Endothelial cell of umbilical vein (primary cell): ENCODE results near the gene COL6A3. TPM values are rescaled to one million over a fixed set of nuclear protein-coding genes. Genes with fewer than 3 reads are reported as not detected.

ENCODE experiments used
- BruUV-seq: library from RNA; stranded (reverse); fragments of 400-500 nt; replicated peaks from 2 replicates; lab custom pipeline; 2021; lab: Mats Ljungman, UMichigan
- CTCF ChIA-PET: fragments of 300-600, 350-600 bp; sonication (Branson Sonifier 250); formaldehyde crosslinking; loops from one replicate; lab custom pipeline; 2021; ENCODE audit warnings: antibody characterized with exemption, inconsistent platforms; lab: Charles Lee
- POLR2A ChIA-PET: fragments of 300-600, 350-600 bp; sonication (Branson Sonifier 250); formaldehyde crosslinking; loops from one replicate; lab custom pipeline; 2021; ENCODE audit warnings: antibody characterized with exemption, inconsistent platforms; lab: Charles Lee
- DNase-seq: peaks from one replicate; pipeline ENCODE4 v3.0.0-alpha.2; 2011; ENCODE audit warnings: low read depth, low spot score
- FAIRE-seq: peaks from 2 replicates; lab custom pipeline; 2011; peaks lifted over from hg19 to GRCh38; lab: Jason Lieb, UNC
- H2AFZ ChIP-seq: 2 replicates; pipeline ENCODE4 v1.6.0; 2012; ENCODE audit warnings: low read depth, low read length, control low read depth, inconsistent platforms
- H3K27ac ChIP-seq: 2 replicates; pipeline ENCODE4 v1.5.1; 2011; ENCODE audit warnings: low read depth, mild to moderate bottlenecking, control low read depth, low read length, moderate library complexity; ENCODE audit not compliant: insufficient read depth
- H3K27me3 ChIP-seq, 2 experiments: 2 replicates each; pipeline versions ENCODE4 v1.6.0 to v1.6.1; 2011; ENCODE audit warnings: low read length in 2 of 2, mixed read lengths in 1 of 2; ENCODE audit not compliant: control insufficient read depth in 2 of 2, insufficient read depth in 2 of 2
- H3K36me3 ChIP-seq, 2 experiments: 2 replicates in 1 of 2; 3 replicates in 1 of 2; pipeline ENCODE4 v1.5.1; 2011; ENCODE audit warnings: low read length in 2 of 2, mild to moderate bottlenecking in 1 of 2, moderate library complexity in 1 of 2; ENCODE audit not compliant: control insufficient read depth in 2 of 2, insufficient read depth in 2 of 2; ENCODE audit errors: extremely low read depth in 1 of 2
- H3K4me1 ChIP-seq: 3 replicates; pipeline ENCODE4 v1.5.1; 2011; ENCODE audit warnings: mild to moderate bottlenecking, low read length; ENCODE audit not compliant: control insufficient read depth, insufficient read depth; ENCODE audit errors: extremely low read depth
- H3K4me2 ChIP-seq: 2 replicates; pipeline ENCODE4 v1.6.1; 2011; ENCODE audit warnings: low read length, control low read depth, mixed read lengths; ENCODE audit not compliant: insufficient read depth
- H3K4me3 ChIP-seq, 3 experiments: fragments of 200-600 bp in 1 of 3; sonication (generic), shearing (Covaris generic) in 1 of 3; replicated peaks in 1 of 3; 2 replicates each; pipeline ENCODE4 v1.5.1; 2011 to 2016; ENCODE audit warnings: control low read depth in 3 of 3, low read length in 3 of 3, mild to moderate bottlenecking in 2 of 3, inconsistent platforms in 1 of 3, low read depth in 1 of 3, moderate library complexity in 1 of 3; ENCODE audit not compliant: insufficient read depth in 1 of 3
- H3K79me2 ChIP-seq: 2 replicates; pipeline ENCODE4 v1.6.0; 2012; ENCODE audit warnings: low read length, inconsistent platforms; ENCODE audit not compliant: control insufficient read depth, insufficient read depth
- H3K9ac ChIP-seq: replicated peaks from 2 replicates; pipeline ENCODE3; 2011; ENCODE audit warnings: low read length, control low read depth; ENCODE audit not compliant: insufficient read depth; ENCODE audit errors: extremely low read depth
- H3K9me1 ChIP-seq: replicated peaks from 3 replicates; pipeline ENCODE4 v1.6.0; 2011; ENCODE audit warnings: mild to moderate bottlenecking, low read length; ENCODE audit not compliant: control insufficient read depth, insufficient read depth; ENCODE audit errors: extremely low read depth
- H3K9me3 ChIP-seq: replicated peaks from 2 replicates; pipeline ENCODE4 v1.5.1; 2012; ENCODE audit warnings: low read length, inconsistent platforms; ENCODE audit not compliant: control insufficient read depth, insufficient read depth
- H4K20me1 ChIP-seq: replicated peaks from 2 replicates; pipeline ENCODE3; 2011; ENCODE audit warnings: mild to moderate bottlenecking, low read length; ENCODE audit not compliant: control insufficient read depth, insufficient read depth; ENCODE audit errors: extremely low read depth
- CTCF ChIP-seq, 2 donors: IDR thresholded peaks; 1 replicate in 1 of 2; 2 replicates in 1 of 2; pipeline ENCODE4 v1.5.1; 2011; ENCODE audit warnings: low read length in 2 of 2, mild to moderate bottlenecking in 2 of 2, moderate library complexity in 2 of 2, control low read depth in 1 of 2, inconsistent platforms in 1 of 2, low read depth in 1 of 2; ENCODE audit not compliant: insufficient read depth in 1 of 2; ENCODE audit errors: extremely low read depth in 1 of 2
- EZH2 ChIP-seq: IDR thresholded peaks from 2 replicates; pipeline ENCODE4 v1.6.1; 2012; ENCODE audit warnings: borderline replicate concordance, low read depth, mild to moderate bottlenecking, moderate library complexity, low read length, inconsistent platforms; ENCODE audit not compliant: severe bottlenecking
- FOS ChIP-seq: IDR thresholded peaks from 2 replicates; pipeline ENCODE4 v1.6.1; 2011; ENCODE audit warnings: mild to moderate bottlenecking, low read length, moderate library complexity, borderline replicate concordance; ENCODE audit not compliant: insufficient read depth
- GATA2 ChIP-seq: IDR thresholded peaks from 2 replicates; pipeline ENCODE4 v1.7.0; 2011; ENCODE audit warnings: low read depth, mild to moderate bottlenecking, moderate library complexity, mixed read lengths, low read length; ENCODE audit not compliant: insufficient read length, insufficient read depth
- JUN ChIP-seq: IDR thresholded peaks from 2 replicates; pipeline ENCODE4 v1.6.1; 2011; ENCODE audit warnings: borderline replicate concordance, low read depth; ENCODE audit not compliant: insufficient read length, insufficient read depth
- MAX ChIP-seq: IDR thresholded peaks from 2 replicates; pipeline ENCODE4 v1.6.1; 2011; ENCODE audit not compliant: insufficient read depth, insufficient read length
- MYC ChIP-seq: IDR thresholded peaks from one replicate; pipeline ENCODE4 v1.6.1; 2011; ENCODE audit warnings: mild to moderate bottlenecking, low read depth, low read length
- POLR2A ChIP-seq: IDR thresholded peaks from 2 replicates; pipeline ENCODE4 v1.6.1; 2012; ENCODE audit warnings: low read depth, mild to moderate bottlenecking, control low read depth, low read length
- POLR2AphosphoS5 ChIP-seq: IDR thresholded peaks from 2 replicates; pipeline ENCODE4 v1.6.1; 2012; ENCODE audit warnings: low read depth, mild to moderate bottlenecking, control low read depth, low read length, moderate library complexity; ENCODE audit not compliant: insufficient read depth
- dilution Hi-C: fragments of 300-500 bp; cut with MboI; formaldehyde crosslinking; loops from one replicate; pipeline ENCODE4 v1.15.0; 2019; ENCODE audit warnings: low sequenced_read_pairs; ENCODE audit not compliant: extremely low pct_ligation_motif_present
- intact Hi-C: fragments of 100-400 bp; cut with micrococcal nuclease; formaldehyde crosslinking; loops from one replicate; pipeline ENCODE4 v1.10.0; 2022
- polyA plus RNA-seq, 4 experiments: library from polyadenylated mRNA; depleted of rRNA in 3 of 4; stranded (reverse) in 3 of 4; unstranded in 1 of 4; fragments of >200 nt; gene quantifications; 2 replicates each; pipeline versions ENCODE4 v1.2.1 to v1.2.3, GENCODE V29; 2011 to 2012; ENCODE audit warnings: missing spikeins in 1 of 4
- total RNA-seq: library from RNA; stranded (reverse); gene quantifications from 2 replicates; pipeline ENCODE4 v1.2.3, GENCODE V29; 2021

The COL6A3 gene
- total and polyA plus RNA-seq, 2 donors (not counting 3 experiments of a cell fraction or from before 2014, with no cell fraction given): 0.03 TPM; not detected in 1

GRCh38 chr2:237280229-237280628, 133.7 kb downstream of the COL6A3 start:
- BruUV-seq: no TSS peak
- Histone ChIP-seq H3K79me2 (no peaks in the 10 kb centered on the region), H4K20me1 (no peaks in the 10 kb centered on the region), H3K4me1 (no peaks in the 10 kb centered on the region), H3K4me3 (no peak overlapping the region), H3K9me1 (no peaks in the 10 kb centered on the region), H2AFZ (no peak overlapping the region), H3K27ac (no peak overlapping the region), H3K27me3 (peaks cover 5 to 13% of the 10 kb centered on the region in 2 experiments), H3K4me2 (no peak overlapping the region), H3K36me3 (no peaks in the 10 kb centered on the region), H3K9me3 (no peaks in the 10 kb centered on the region), H3K9ac (no peak overlapping the region)
- intact Hi-C loops: no loop called here
- DNase-seq (no peak), FAIRE-seq (no peak)
- ChIA-PET CTCF (interaction anchor here (2.6 kb wide), 1 partner anchor 12 kb away, joined by 7 read pairs; no protein-coding TSS in a partner anchor), POLR2A (no interaction called here)
- dilution Hi-C loops: no loop called here
- TF ChIP-seq FOS (no peak), JUN (no peak), EZH2 (no peak), CTCF (IDR thresholded peaks at IDR 0.05; ENCODE audit: extremely low read depth in 1 of 2, insufficient read depth in 1 of 2, low read depth in 1 of 2, low read length in 2 of 2) (no peak), POLR2A (no peak), POLR2AphosphoS5 (no peak), GATA2 (no peak), MYC (no peak), MAX (no peak)
